Renal cortex interstitium (tissue), 11 donors: ENCODE data around the gene HOXD9. TPM values are rescaled to one million over a fixed set of nuclear protein-coding genes. Genes with fewer than 3 reads are reported as not detected.

Experiments
- DNase-seq, 11 donors: peaks; one replicate each; pipeline ENCODE4 v3.0.0-alpha.2; 2013; ENCODE audit warnings: low read depth in 9 of 11, low spot score in 4 of 11; ENCODE audit errors: extremely low read depth in 1 of 11
- polyA plus RNA-seq, 3 donors: library from polyadenylated mRNA; unstranded; fragments of 120-200 nt; gene quantifications; one replicate each; pipeline ENCODE4 v1.2.1, GENCODE V29; 2013; ENCODE audit not compliant: insufficient read length in 3 of 3

The HOXD9 gene
- polyA plus RNA-seq, 3 donors: 74.3 to 99.6 (median 80.9) TPM

DNA sequence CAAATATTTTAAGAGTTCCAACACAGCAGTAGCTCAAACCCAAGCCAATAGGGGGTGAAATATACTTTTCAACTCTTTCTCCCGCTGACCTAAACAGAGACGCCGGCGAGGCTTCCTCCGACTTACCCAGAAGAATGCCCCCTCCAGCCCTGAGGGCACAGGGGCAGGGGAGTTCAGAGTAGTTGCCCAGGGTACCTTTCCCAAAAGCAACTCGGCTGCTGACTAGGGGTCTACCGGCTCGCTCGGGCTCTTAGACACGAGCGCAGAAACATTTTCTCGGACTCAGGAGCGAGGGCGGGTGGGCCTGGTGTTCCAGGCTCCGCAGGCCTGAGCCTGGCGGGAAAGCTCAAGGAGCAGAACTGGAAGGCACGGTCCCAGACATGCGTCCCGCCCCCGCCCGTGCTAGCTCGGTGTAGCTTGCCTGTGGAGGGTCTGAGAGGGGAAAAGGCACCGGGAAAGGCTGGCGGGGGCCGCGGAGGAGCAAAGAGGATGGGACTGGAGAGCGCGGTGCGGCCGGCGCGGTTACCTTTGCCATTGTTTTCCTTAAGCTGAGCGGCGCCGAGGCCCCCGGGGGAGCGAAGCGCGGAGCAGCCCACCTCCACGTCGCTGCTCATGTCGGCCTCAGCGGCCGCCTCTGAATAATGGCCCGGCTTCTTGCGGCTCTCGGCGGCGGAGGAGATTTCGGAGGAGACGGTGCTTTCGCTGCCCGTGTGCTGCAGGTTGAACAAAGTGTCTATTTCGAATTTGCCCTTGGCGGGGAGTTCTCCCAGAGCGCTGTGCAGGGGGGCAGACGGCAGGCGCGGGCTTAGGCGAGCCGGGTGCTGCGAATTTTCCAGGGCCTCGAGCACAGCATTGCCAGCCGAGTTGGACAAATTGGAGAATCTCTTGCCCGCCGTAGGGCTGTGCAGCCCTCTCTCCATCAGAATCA lies 39.4 kb upstream of the HOXD9 start:
- DNase-seq: peak in 1 of 11 donors; percentile 39

DNA sequence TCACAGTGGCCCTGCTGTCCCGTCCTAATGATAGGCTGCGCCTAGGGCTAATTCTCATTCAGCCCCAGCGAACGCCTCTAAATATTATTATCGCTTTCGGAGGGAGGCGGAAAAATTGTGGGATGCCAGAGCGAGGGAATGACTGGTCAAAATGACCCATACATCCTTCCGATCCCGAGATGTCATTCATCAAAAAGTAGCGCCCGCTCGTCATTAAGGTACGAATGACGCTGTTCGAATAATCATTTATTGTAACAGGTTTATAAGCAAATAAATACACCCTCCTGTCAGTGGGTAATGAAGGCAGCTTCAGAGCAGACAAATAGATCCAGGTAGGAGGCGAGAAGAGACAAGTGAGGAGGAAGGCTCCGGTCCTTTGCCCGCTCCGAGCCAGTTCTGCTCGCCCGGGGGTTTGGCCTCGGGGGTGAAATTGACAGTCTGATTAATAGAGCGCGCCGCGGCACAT lies 38.7 kb upstream of the HOXD9 start, which contains the start of gene EVX2:
Gene EVX2 (minus strand): TSS at position 167 of the 466 bp plus-strand sequence. CDS start 186 bp downstream, outside the sequence.
- peak in 1 of 11 donors; percentile 28 for DNase-seq

DNA sequence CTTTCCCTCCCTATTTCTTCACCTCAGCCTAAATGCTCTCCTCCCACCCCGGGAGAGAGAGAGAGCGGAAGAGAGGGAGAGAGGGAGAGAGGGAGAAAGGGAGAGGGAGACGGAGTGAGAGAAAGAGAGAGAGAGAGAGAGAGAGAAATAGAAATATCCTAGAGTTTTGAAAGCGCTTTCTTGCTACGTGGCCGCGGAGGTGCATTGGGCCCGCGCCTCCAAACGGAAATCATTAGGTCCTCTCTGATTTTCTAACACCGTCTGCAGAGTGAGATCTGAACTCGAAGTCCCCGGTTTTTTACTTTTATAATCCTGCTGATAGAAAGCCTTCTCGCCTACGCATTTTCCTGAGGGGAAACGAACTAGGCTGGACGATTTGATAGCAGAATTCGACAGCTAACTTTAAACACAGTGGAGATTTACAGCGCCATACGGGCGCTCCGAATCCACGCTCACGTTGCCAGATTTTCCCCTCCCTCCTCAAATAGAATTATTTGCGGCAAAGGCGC lies 37.9 kb upstream of the HOXD9 start:
- DNase-seq: no peak

DNA sequence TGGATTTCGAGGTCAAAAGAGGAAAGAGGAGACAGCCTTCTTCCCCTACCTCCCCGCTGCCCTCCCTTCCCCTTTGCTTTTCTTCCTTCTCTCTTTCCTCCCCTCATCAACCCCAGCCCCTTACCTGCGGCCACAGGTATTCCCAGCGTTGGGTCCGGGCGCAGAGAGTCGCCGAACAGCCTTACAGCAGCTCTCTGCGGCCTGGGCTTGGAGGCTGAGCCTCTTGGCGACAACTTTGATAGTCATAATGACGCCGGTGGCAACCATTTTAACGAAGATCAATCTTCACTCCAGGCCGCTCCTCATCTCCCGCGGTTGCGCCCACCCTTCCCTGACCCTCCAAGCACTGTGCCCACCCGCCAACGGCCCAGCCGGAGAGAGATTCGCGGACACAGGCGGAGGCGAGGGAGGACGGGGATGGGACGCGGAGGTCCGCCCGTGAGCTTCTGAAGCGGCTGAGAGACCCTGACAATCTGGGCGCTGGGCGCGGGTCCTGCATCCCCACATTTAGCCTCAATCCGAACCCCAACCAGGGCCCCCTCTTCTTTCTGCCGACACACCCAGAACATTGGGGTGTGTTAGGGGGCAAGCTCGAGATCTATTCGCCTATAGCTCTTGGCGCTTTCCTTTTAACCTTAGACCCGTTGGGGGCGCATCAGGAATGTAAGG lies 37.3 kb upstream of the HOXD9 start:
- DNase-seq: no peak

GRCh38 chr2:176085861-176086771 lies 36.4 kb upstream of the HOXD9 start:
- no peak for DNase-seq

DNA sequence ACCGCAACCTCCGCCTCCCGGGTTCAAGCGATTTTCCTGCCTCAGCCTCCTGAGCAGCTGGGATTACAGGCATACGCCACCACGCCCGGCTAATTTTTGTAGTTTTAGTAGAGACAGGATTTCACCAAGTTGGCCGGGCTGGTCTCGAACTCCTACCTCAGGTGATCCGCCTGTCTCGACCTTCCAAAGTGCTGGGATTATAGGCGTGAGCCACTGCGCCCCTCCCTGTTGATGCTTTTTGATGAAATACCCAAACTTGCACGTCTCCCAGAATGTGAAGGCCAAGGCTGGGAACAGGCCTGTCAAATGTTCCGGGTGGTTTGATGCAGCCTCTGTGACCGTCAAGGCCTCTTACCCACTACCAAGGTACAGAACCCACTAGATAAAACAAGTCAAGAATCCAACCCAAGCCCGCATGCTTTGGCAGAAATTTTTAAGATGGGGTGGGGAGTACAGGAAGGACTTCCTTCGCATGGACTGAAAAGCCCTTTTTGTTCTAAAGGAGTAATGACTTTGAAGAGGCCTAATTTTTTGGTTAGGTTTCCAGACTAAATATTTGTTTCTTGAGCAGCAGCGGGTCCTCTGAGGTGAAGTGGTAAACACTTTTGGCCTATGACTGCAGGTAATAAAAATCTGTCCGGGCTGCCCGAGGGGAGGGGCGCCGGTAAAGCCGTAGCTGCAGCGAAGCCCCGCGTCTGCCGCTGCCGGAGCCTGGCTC lies 35.0 kb upstream of the HOXD9 start:
- DNase-seq: no peak

DNA sequence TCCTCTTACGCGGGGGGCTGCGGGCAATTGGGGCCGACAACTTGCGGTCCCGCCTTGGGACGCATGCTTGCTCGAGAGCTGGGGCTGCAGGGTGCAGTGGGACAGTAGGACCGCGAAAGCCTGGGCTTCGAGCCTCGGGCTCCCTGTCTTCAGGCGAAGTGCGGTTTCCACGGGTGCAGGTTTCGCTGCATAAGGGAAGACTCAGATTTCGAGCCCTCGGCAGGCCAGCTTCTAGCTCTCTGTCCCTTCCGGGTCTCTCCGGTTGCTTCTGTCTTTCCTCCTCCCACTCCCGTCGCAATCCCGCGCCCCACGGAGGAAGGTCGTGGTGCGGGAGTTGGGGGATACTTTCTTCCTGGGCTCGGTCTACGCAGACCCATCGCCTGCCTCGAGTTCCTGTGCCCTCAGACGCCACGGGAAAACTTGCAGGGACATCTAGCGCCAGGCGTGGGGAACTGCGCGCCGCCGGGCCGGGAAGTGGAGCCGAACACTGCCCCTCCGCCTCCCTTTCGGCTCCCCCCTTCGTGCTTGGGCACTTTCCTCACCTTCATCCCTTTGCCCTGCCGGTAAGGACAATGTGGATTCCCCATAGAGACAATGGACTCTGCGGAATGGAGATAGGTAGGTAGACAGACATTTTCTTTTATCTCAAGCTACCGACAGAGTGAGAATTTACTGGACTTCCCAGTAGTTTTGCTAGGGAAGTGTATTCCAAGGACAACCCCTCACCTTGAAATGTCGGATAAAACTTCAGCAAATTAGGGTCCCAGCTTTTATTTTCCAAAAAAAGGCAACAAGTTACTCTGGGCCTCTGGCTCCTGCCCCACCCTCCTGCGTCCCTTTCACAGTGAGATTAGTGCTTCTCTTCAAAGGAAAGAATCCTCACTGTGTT lies 34.2 kb upstream of the HOXD9 start:
- DNase-seq: no peak

- DNase-seq: no peak
Observed at GRCh38 chr2:176088937-176089842, 33.3 kb upstream of the HOXD9 start.

DNA sequence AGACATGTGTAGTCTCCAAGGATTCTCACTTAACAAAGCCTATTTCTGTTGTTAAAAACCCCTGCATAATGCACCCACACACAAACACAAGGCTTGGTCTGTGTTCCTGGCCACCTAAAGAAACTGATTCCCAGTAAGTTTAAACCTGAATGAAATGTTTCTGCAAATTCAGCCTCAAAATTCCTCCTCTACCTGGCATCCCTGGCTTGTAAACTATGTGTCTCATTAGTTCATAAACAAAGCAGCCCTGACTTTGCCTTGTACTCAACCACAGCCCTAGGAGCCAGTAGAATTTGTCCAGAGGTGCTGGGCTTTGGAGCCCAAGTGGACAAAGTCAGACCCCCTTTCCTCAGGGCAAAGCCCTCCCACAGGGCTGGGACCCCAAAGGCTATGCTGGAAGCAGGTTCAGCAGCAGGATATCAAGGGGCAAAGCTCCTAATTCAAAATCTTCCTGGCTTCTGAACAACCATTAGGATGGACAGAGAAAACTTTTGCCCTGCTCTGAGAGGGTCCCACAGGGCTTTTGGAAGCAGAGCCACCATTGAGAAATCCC lies 32.6 kb upstream of the HOXD9 start:
- no peak for DNase-seq

GRCh38 chr2:176090862-176091261 lies 31.7 kb upstream of the HOXD9 start:
- DNase-seq: no peak

- DNase-seq: no peak
Observed at GRCh38 chr2:176091329-176092258, 30.9 kb upstream of the HOXD9 start.

GRCh38 chr2:176092270-176093144 lies 30.0 kb upstream of the HOXD9 start, which contains the start of gene HOXD13:
HOXD13 (plus strand) TSS chr2:176092721; CDS start chr2:176092891, 170 bp downstream.
- no peak for DNase-seq

DNA sequence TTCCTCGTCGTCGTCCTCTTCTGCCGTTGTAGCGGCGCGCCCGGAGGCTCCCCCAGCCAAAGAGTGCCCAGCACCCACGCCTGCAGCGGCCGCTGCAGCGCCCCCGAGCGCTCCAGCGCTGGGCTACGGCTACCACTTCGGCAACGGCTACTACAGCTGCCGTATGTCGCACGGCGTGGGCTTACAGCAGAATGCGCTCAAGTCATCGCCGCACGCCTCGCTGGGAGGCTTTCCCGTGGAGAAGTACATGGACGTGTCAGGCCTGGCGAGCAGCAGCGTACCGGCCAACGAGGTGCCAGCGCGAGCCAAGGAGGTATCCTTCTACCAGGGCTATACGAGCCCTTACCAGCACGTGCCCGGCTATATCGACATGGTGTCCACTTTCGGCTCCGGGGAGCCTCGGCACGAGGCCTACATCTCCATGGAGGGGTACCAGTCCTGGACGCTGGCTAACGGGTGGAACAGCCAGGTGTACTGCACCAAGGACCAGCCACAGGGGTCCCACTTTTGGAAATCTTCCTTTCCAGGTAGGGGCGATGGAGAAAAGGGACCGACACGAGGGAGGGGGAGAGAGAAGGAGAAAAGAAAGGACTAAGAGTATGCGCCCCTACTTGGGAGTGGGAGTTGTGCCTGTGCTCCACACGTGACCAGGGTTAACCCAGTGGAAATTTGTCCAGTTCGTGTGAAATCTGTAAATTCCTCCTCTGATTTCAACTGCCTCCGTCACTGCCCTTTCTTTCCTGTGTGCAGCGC lies 29.2 kb upstream of the HOXD9 start:
- no peak for DNase-seq
